GM23338 (cell line): Measurements from ENCODE around the gene RELB. TPM values are rescaled to one million over a fixed set of nuclear protein-coding genes. Genes with fewer than 3 reads are reported as not detected.

Experiments
- ATAC-seq: fragments of 200-7000 bp; cut with Tn5 transposase; 3 replicates; pipeline ENCODE4 v1.9.1; 2020
- DNase-seq: peaks from one replicate; pipeline ENCODE4 v3.0.0-alpha.2; 2015; ENCODE audit warnings: low spot score
- H2AFZ ChIP-seq: fragments of 200-600 bp; sonication (generic); 2 replicates; pipeline ENCODE4 v1.8.0; 2016; ENCODE audit warnings: antibody characterized with exemption, mild to moderate bottlenecking, moderate library complexity
- H3F3A ChIP-seq: fragments of 200-600 bp; sonication (generic); replicated peaks from 2 replicates; pipeline ENCODE4 v1.8.0; 2017; ENCODE audit warnings: antibody characterized with exemption, mixed run types, low read depth
- H3K27ac ChIP-seq: fragments of 200-600 bp; sonication (generic); 2 replicates; pipeline ENCODE4 v1.6.1; 2016; ENCODE audit warnings: low read depth
- H3K27me3 ChIP-seq: fragments of 200-600 bp; sonication (generic); 2 replicates; pipeline ENCODE4 v1.8.0; 2016; ENCODE audit warnings: mild to moderate bottlenecking, mixed run types, moderate library complexity; ENCODE audit not compliant: insufficient read depth
- H3K36me3 ChIP-seq: fragments of 200-600 bp; sonication (generic); 2 replicates; pipeline ENCODE4 v1.8.0; 2016; ENCODE audit warnings: mild to moderate bottlenecking; ENCODE audit not compliant: insufficient read depth
- H3K4me1 ChIP-seq: fragments of 200-600 bp; sonication (generic); 2 replicates; pipeline ENCODE4 v1.8.0; 2016; ENCODE audit warnings: mild to moderate bottlenecking, moderate library complexity; ENCODE audit not compliant: insufficient read depth
- H3K4me2 ChIP-seq: fragments of 200-600 bp; sonication (generic); 2 replicates; pipeline ENCODE4 v1.7.1; 2017; ENCODE audit warnings: mixed run types
- H3K4me3 ChIP-seq: fragments of 200-600 bp; sonication (generic); 2 replicates; pipeline ENCODE4 v1.6.1; 2016; ENCODE audit warnings: mixed run types
- H3K79me2 ChIP-seq: fragments of 200-600 bp; sonication (generic); replicated peaks from 2 replicates; pipeline ENCODE4 v1.8.0; 2017; ENCODE audit warnings: mild to moderate bottlenecking; ENCODE audit not compliant: insufficient read depth
- H3K9me2 ChIP-seq: fragments of 200-600 bp; sonication (generic); 2 replicates; pipeline ENCODE4 v1.8.0; 2017; ENCODE audit not compliant: insufficient read depth
- H4K20me1 ChIP-seq: fragments of 200-600 bp; sonication (generic); replicated peaks from 2 replicates; pipeline ENCODE4 v1.8.0; 2017; ENCODE audit warnings: mild to moderate bottlenecking; ENCODE audit not compliant: insufficient read depth
- H3K27ac Mint-ChIP-seq: 2 replicates; pipeline ENCODE4 v1.8.0; 2020; ENCODE audit warnings: inconsistent platforms, mild to moderate bottlenecking, moderate library complexity, mixed read lengths
- H3K27me3 Mint-ChIP-seq: 3 replicates; pipeline ENCODE4 v1.8.0; 2022; ENCODE audit warnings: low read depth, mild to moderate bottlenecking, moderate library complexity, mixed read lengths, inconsistent platforms; ENCODE audit not compliant: insufficient read depth, poor library complexity
- H3K36me3 Mint-ChIP-seq: 3 replicates; pipeline ENCODE4 v1.8.0; 2021; ENCODE audit warnings: low read depth, mild to moderate bottlenecking, inconsistent platforms, moderate library complexity, mixed read lengths
- H3K4me1 Mint-ChIP-seq: 3 replicates; pipeline ENCODE4 v1.8.0; 2020; ENCODE audit warnings: mild to moderate bottlenecking, inconsistent platforms, mixed read lengths
- H3K4me3 Mint-ChIP-seq: 3 replicates; pipeline ENCODE4 v1.8.0; 2021; ENCODE audit warnings: moderate library complexity, mild to moderate bottlenecking, inconsistent platforms, mixed read lengths
- H3K9me3 Mint-ChIP-seq: 3 replicates; pipeline ENCODE4 v1.8.0; 2020; ENCODE audit warnings: moderate library complexity, mild to moderate bottlenecking, inconsistent platforms, mixed read lengths
- CREB1 ChIP-seq: fragments of 250-450 bp; sonication (Bioruptor Pico); IDR thresholded peaks from 2 replicates; pipeline ENCODE4 v1.5.0; 2020; ENCODE audit warnings: low read depth, mild to moderate bottlenecking, moderate library complexity
- EZH2 ChIP-seq: fragments of 200-600 bp; sonication (generic); IDR thresholded peaks from one replicate; pipeline ENCODE4 v1.8.0; 2017; ENCODE audit warnings: antibody characterized with exemption, mild to moderate bottlenecking, low read depth; ENCODE audit not compliant: unreplicated experiment
- EZH2phosphoT487 ChIP-seq: fragments of 200-600 bp; sonication (generic); IDR thresholded peaks from one replicate; pipeline ENCODE4 v1.8.1; 2018; ENCODE audit warnings: antibody characterized with exemption; ENCODE audit not compliant: unreplicated experiment
- JUNB ChIP-seq: IDR thresholded peaks from one replicate; pipeline ENCODE4 v1.6.1; 2016; ENCODE audit warnings: antibody characterized with exemption; ENCODE audit not compliant: unreplicated experiment
- NANOG ChIP-seq: IDR thresholded peaks from 2 replicates; pipeline ENCODE4 v1.6.1; 2016; ENCODE audit warnings: antibody characterized with exemption, borderline replicate concordance
- POLR2AphosphoS5 ChIP-seq: IDR thresholded peaks from 2 replicates; pipeline ENCODE4 v1.6.1; 2016; ENCODE audit warnings: antibody characterized with exemption, low read depth
- STAT1 ChIP-seq: IDR thresholded peaks from one replicate; pipeline ENCODE4 v1.6.1; 2016; ENCODE audit warnings: antibody characterized with exemption; ENCODE audit not compliant: unreplicated experiment
- ZNF114 ChIP-seq: fragments of 250-450 bp; sonication (Bioruptor Pico); IDR thresholded peaks from 2 replicates; pipeline ENCODE4 v1.5.0; 2020; ENCODE audit warnings: mild to moderate bottlenecking, moderate library complexity
- ZNF331 ChIP-seq: fragments of 250-450 bp; sonication (Bioruptor Pico); IDR thresholded peaks from 2 replicates; pipeline ENCODE4 v1.5.0; 2020; ENCODE audit warnings: low read depth, mild to moderate bottlenecking, moderate library complexity
- ZNF462 ChIP-seq: fragments of 250-450 bp; sonication (Bioruptor Pico); IDR thresholded peaks from 2 replicates; pipeline ENCODE4 v1.5.0; 2020; ENCODE audit warnings: mild to moderate bottlenecking, moderate library complexity
- polyA plus RNA-seq: library from polyadenylated mRNA; unstranded; fragments of >200 nt; fragmentation: Nextera tagmentation; extraction: Ambion mirVana; gene quantifications from 2 replicates; pipeline ENCODE4 v1.2.1, GENCODE V29; 2016
- total RNA-seq: library from RNA; depleted of rRNA; stranded (reverse); fragments of >200 nt; shearing (Covaris generic); gene quantifications from 2 replicates; pipeline ENCODE4 v1.2.3, GENCODE V29; 2014
- TF ChIP-seq, protein P1 (sequence below): IDR thresholded peaks from one replicate; pipeline ENCODE4 v1.6.1; 2018; ENCODE audit warnings: antibody characterized with exemption; ENCODE audit not compliant: unreplicated experiment
- TF ChIP-seq, protein P2 (sequence below), 2 experiments: fragments of 200-600 bp in 1 of 2; sonication (generic) in 1 of 2; conservative IDR thresholded peaks; 2 replicates each; pipeline versions ENCODE4 v1.5.1 to v1.6.1; 2016 to 2017; ENCODE audit warnings: antibody characterized with exemption in 2 of 2, low read depth in 2 of 2, mild to moderate bottlenecking in 2 of 2, moderate library complexity in 1 of 2

RELB gene
- total and polyA plus RNA-seq, 2 experiments from 2014 or later = 7.9 to 13.1 TPM

DNA sequence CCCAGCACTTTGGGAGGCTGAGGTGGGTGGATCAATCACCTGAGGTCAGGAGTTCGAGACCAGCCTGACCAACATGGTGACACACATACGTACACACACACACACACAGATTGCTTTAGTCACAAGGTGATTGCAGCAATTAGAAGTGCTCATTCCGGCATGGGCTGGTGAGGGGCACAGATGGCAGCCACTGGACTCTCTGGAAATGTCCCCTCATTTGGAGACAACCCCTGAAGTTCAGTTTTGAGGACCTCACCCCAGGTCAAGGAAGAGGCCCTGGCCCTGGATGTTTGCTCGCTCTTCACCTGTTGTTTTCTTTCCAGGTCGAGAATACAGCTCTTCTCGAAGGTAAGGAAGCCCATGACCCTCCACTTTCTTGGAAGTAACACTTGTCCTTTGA, 69.0 kb downstream of the RELB start:
- DNase-seq (no peak), ATAC-seq (no peak)
- Histone ChIP-seq H3K27ac (no peak overlapping the region), H3F3A (peaks cover 14% of the 10 kb centered on the region; the same call in 1 of the 2 replicates), H2AFZ (no peak overlapping the region), H3K9me2 (no peaks in the 10 kb centered on the region), H4K20me1 (peaks cover 17% of the 10 kb centered on the region), H3K27me3 (no peaks in the 10 kb centered on the region), H3K4me1 (peaks cover 10% of the 10 kb centered on the region), H3K79me2 (peaks cover 31% of the 10 kb centered on the region), H3K36me3 (peaks cover 8% of the 10 kb centered on the region; the same call in 1 of the 2 replicates), H3K4me3 (no peak overlapping the region), H3K4me2 (no peak overlapping the region)
- TF ChIP-seq POLR2AphosphoS5 = no peak
- no peak for TF ChIP-seq ZNF331 (CRISPR knock-in tag)
- no peak for TF ChIP-seq JUNB
- no peak for TF ChIP-seq ZNF462 (CRISPR knock-in tag)
- TF ChIP-seq CREB1 (CRISPR knock-in tag) = no peak
- no peak for TF ChIP-seq ZNF114
- TF ChIP-seq, protein P1, sequence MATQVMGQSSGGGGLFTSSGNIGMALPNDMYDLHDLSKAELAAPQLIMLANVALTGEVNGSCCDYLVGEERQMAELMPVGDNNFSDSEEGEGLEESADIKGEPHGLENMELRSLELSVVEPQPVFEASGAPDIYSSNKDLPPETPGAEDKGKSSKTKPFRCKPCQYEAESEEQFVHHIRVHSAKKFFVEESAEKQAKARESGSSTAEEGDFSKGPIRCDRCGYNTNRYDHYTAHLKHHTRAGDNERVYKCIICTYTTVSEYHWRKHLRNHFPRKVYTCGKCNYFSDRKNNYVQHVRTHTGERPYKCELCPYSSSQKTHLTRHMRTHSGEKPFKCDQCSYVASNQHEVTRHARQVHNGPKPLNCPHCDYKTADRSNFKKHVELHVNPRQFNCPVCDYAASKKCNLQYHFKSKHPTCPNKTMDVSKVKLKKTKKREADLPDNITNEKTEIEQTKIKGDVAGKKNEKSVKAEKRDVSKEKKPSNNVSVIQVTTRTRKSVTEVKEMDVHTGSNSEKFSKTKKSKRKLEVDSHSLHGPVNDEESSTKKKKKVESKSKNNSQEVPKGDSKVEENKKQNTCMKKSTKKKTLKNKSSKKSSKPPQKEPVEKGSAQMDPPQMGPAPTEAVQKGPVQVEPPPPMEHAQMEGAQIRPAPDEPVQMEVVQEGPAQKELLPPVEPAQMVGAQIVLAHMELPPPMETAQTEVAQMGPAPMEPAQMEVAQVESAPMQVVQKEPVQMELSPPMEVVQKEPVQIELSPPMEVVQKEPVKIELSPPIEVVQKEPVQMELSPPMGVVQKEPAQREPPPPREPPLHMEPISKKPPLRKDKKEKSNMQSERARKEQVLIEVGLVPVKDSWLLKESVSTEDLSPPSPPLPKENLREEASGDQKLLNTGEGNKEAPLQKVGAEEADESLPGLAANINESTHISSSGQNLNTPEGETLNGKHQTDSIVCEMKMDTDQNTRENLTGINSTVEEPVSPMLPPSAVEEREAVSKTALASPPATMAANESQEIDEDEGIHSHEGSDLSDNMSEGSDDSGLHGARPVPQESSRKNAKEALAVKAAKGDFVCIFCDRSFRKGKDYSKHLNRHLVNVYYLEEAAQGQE = no peak
- no peak for TF ChIP-seq EZH2
- TF ChIP-seq, protein P2, sequence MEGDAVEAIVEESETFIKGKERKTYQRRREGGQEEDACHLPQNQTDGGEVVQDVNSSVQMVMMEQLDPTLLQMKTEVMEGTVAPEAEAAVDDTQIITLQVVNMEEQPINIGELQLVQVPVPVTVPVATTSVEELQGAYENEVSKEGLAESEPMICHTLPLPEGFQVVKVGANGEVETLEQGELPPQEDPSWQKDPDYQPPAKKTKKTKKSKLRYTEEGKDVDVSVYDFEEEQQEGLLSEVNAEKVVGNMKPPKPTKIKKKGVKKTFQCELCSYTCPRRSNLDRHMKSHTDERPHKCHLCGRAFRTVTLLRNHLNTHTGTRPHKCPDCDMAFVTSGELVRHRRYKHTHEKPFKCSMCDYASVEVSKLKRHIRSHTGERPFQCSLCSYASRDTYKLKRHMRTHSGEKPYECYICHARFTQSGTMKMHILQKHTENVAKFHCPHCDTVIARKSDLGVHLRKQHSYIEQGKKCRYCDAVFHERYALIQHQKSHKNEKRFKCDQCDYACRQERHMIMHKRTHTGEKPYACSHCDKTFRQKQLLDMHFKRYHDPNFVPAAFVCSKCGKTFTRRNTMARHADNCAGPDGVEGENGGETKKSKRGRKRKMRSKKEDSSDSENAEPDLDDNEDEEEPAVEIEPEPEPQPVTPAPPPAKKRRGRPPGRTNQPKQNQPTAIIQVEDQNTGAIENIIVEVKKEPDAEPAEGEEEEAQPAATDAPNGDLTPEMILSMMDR (conservative IDR thresholded peaks at IDR 0.05; ENCODE audit: low read depth in 2 of 2) = no peak
- TF ChIP-seq EZH2phosphoT487 = no peak
- no peak for TF ChIP-seq STAT1
- no peak for TF ChIP-seq NANOG
- H3K27ac Mint-ChIP-seq = no peak overlapping the region
- peaks cover 10% of the 10 kb centered on the region; the same call in 2 of the 3 replicates for H3K4me1 Mint-ChIP-seq
- H3K27me3 Mint-ChIP-seq = peaks cover 16% of the 10 kb centered on the region
- H3K36me3 Mint-ChIP-seq = peaks cover 50% of the 10 kb centered on the region
- no peaks in the 10 kb centered on the region for H3K9me3 Mint-ChIP-seq
- no peak overlapping the region for H3K4me3 Mint-ChIP-seq
